Inflammatory macrophage treated with lipopolysaccharide for 4 hours (primary cell): ENCODE measurements around the gene PCNX1.
A peak's percentile ranks its signal among the peaks of the same experiment; 100 is the strongest.
"Not testable (repeated sequence)": the region's sequence is repeated elsewhere in the genome, so short reads cannot be mapped to it uniquely, and the experiment has no call there.

Experiments
- DNase-seq: peaks from one replicate; pipeline ENCODE4 v3.0.0-alpha.2; 2020

PCNX1 gene

DNA sequence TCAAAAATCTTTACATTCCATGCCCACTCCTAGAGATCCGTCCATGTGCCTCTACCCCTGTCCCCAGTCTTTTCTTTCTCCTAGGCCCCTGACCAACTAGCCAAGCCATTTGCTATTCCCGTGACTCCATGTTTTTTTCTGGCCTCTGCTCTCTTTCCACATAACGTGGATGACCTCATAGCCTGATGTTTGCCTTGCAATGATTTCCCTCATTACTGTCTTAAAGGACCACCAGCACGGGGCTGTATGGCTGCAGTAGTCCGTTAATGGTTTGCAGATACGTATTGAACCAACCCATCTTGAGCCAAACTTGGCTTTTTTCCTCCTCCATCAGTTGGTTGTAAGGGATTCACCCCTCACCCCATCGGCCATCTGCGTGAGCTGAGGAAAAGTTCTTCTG is 226.0 kb downstream of the PCNX1 start:
- DNase-seq, result no peak

- DNase-seq, result no peak
These were observed 228.2 kb downstream of the PCNX1 start for GRCh38 chr14:71135496-71135895.

- DNase-seq, result no peak
These were observed 228.7 kb downstream of the PCNX1 start for GRCh38 chr14:71135911-71136310.

- no peak for DNase-seq
These were observed 229.3 kb downstream of the PCNX1 start for GRCh38 chr14:71136386-71137060.

DNA sequence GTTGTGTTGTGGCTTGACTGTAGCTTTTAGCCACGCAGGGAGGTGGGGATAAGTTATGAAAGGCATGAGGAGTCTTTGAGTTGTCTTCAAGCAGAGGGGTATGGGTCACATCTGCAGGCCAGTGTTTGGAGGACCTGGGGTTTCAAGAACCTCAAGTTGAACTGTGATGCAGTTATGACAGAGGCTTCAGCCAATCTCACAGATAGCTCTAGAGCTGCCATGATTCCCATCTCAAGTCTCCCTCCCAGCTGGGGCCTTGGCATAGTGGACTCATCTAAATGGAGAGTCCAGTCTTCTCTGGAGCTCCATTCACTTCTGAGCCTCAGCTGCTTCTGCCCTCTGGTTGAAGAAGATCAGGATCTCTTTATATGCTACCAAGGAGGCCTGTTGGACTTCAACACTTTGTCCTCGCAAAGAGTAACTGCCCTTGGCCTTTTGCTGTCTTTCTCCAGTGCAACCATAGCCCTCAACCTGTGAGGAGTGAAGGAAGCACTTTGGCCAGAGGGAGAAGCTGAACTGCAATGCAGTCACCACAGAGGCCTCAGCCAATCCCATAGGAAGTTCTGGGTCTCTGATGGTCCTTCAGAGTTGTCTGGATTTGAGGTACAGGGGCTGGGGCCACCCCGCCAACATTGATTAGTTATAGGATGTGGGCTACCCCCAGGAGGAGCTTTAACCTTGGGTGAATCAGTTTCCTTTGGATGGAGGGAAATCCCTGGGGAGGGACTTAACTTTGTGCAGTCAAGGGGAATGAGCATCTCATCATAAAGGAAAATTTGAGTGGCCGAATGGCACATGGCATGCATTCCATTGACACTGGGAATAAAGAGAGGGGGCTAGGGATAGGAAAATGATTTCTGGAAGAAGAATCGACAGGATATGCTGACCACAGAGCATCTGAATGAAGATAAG is 230.5 kb downstream of the PCNX1 start:
- no peak for DNase-seq

GRCh38 chr14:71138448-71139293 is 231.4 kb downstream of the PCNX1 start:
- peak; percentile 58 for DNase-seq

DNA sequence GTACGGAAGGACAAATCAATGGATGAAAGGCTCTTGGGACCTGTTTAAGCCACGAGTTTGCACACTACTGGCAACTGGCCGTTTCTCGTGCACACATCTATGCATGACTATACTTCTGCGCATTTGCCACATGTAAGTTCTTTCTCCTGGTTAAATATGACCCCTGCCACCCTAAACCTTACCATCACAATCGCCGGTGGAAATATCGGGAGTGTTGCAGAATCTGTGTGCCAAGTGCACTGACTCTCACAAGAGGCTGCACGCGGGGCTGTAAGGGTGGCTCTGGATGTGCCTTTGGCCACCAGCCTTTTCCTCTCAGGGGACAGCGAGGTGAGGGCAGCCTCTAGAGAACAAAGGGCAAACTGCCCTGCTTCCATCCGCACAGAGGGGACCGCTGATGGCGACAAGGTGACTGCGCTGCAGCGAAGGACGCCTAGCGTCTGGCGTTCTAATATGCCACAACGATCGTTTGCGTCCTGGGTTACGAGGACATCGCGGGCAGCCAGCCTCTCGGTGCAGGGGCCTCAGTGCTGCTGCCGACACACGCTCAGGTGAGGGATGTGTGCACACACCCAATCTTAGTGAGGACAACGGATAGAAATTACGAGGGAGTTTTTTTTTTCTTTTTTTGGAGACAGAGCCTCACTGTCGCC is 232.2 kb downstream of the PCNX1 start:
- no peak for DNase-seq

- no peak for DNase-seq
These were observed 232.9 kb downstream of the PCNX1 start for GRCh38 chr14:71140157-71140556.

GRCh38 chr14:71141701-71142374 is 234.6 kb downstream of the PCNX1 start:
- DNase-seq, result no peak

DNA sequence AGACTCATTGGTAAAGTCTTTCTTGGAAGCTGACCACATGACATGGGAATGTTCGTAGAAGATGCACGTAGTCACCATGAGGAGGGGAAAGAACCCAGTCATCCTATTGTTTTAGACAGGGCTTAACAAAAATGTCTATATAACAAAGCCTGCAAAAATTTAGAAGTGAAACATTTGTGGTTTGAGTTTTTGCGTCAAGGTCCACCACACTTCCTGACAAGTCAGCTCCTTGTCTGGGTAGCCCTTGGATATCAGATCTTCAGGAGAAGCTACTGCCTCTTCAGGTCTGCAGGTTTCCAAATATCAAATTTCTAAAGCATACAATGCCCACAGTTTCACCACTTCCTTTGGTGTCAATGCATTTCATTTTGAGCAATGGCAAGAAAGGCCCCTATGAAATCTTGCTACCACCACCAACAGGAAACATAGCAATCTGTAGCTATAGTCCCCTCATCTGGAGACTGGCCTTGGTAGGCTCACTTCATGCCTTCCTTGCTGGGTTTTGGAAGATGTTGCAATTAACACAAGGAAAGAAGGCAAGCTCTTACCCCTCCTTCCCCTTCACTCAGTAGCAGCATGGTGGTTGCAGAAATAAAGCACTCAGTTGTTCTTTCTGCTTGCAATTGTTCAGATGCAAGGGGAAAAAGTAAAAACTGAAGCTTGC is 235.2 kb downstream of the PCNX1 start:
- peak; percentile 85 for DNase-seq

- peak; percentile 61 for DNase-seq
These were observed 236.4 kb downstream of the PCNX1 start for GRCh38 chr14:71143381-71144290.

DNA sequence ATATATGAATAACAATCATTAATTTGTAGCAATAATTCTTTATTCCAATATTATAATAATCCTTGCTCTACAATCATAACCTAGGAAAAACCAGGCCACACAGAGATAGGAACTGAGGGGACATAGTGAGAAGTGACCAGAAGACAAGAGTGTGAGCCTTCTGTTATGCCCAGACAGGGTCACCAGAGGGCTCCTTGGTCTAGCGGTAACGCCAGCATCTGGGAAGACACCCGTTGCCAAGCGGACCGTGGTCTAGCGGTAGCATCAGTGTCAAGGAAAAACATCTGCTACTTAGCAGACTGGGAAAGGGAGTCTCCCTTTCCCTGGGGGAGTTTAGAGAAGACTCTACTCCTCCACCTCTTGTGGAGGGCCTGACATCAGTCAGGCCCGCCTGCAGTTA is 240.1 kb downstream of the PCNX1 start:
- not testable (repeated sequence) for DNase-seq

- no peak for DNase-seq
These were observed 241.4 kb downstream of the PCNX1 start for GRCh38 chr14:71148627-71149026.

- DNase-seq, result no peak
These were observed 243.5 kb downstream of the PCNX1 start for GRCh38 chr14:71150737-71151136.

DNA sequence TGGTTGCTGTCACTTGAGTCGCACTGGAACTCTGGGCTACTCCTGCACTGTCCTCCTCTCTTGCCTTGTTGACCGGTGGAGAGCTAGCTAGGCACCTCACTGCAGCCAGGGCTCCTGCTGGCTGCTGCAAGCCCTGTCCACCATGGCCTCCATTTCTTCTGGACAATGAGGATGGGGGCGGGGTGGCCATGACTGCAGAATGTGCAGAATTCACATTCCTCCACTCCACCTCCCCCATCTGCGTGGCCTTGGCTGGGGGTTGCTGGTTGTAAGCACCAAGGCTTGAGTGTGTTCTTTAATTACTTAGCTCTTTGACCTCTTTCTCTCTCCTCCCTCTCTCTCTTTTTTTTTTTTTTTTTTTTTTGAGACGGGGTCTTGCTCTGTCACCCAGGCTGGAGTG is 248.5 kb downstream of the PCNX1 start:
- no peak for DNase-seq

DNA sequence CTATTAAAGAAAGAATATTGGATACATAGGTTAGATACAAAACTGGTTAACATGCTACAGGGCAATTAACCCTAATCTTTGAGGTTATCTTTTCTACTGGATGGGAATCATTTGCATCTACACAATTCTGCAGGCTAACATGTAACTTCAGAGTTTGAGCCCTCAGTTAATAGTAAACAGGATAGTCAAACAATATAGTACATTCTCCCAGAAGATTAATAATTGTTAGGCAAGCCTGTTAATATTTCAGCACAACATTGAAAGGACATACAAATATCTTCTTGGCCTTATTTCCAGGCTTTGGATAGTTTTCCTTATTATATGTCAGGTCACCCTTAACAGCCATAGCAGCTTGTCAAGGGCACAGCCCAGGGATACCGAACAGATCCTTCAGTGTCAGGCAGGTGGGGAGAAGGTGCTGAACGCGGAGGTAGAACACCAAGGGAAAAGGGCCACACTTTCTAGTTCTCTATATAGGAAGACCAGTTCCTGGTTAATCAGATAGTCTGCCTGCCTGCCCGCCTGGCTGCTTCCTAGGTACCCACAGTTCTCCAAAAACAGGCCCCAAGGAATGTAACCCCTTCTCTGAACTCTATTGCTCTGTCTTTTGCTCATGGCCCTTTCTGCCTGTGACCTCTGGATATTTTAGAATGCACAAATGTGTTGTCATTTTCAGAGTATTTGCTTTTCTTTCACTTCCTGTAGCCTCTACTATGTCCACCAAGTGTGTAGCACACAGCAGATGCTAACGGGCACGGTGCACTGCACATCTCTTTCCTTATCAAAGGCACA is 256.0 kb downstream of the PCNX1 start:
- no peak for DNase-seq

DNA sequence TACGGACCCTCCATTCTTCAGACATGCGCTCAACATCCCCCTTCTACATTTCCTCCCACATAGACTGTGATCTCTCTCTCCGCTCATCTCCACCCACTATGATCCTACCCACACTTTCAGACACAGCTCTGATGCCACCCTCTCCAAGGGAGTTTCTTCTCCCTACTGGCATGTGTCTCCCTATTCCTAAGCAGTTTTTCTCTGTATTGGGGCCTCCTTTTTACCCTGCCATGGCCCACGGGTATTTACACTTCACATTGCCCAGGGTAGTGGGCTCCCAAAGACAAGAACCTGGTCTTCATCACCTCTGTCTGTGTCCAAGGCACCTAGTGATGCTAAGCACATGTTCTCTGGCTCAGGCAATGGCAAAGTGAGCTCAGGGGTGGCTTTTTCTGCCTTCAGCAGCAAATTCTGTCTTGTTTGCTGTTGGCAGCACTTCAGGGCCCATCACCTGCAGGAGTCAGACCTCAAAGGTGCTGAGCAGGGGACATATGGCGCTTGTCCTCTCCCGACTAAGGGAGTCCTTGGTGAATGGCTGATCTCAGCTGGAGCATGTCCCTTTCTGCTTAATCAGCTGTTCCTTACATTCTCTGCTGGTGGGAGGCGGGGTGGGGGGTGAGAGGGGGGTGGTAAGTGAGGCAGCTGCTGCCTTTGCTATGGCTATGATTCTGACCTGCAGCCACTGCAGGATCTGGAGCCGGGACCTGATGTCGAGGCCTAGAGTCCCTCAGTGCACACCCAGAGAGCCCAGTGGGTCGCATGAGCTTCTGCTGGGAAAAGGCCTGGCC is 256.8 kb downstream of the PCNX1 start:
- no peak for DNase-seq
